Karpas-422 (cell line): Measurements from ENCODE around the gene XPO6. TPM values are rescaled to one million over a fixed set of nuclear protein-coding genes. Genes with fewer than 3 reads are reported as not detected.

Source experiments
- DNase-seq: peaks from one replicate; pipeline ENCODE4 v3.0.0-alpha.2; 2015
- H2AFZ ChIP-seq: fragments of 200-600 bp; sonication (generic); 2 replicates; pipeline ENCODE4 v1.6.1; 2014; ENCODE audit warnings: antibody characterized with exemption, low read length, mixed read lengths
- H3K27ac ChIP-seq: fragments of 200-600 bp; sonication (generic); 2 replicates; pipeline ENCODE4 v1.5.1; 2014; ENCODE audit warnings: mild to moderate bottlenecking, low read length, moderate library complexity
- H3K27me3 ChIP-seq: fragments of 200-600 bp; sonication (generic); 2 replicates; pipeline ENCODE4 v1.6.1; 2014; ENCODE audit warnings: low read length, mixed read lengths
- H3K36me3 ChIP-seq: fragments of 200-600 bp; sonication (generic); 2 replicates; pipeline ENCODE4 v1.6.1; 2014; ENCODE audit warnings: low read length, mixed read lengths; ENCODE audit not compliant: insufficient read depth
- H3K4me1 ChIP-seq: fragments of 200-600 bp; sonication (generic); 2 replicates; pipeline ENCODE4 v1.6.1; 2014; ENCODE audit warnings: mild to moderate bottlenecking, low read length, mixed read lengths
- H3K4me2 ChIP-seq: fragments of 200-600 bp; sonication (generic); 2 replicates; pipeline ENCODE4 v1.6.1; 2014; ENCODE audit warnings: low read length, low read depth, mild to moderate bottlenecking; ENCODE audit not compliant: poor library complexity, severe bottlenecking
- H3K4me3 ChIP-seq: fragments of 200-600 bp; sonication (generic); 2 replicates; pipeline ENCODE4 v1.5.1; 2014; ENCODE audit warnings: mild to moderate bottlenecking, antibody characterized with exemption, low read length, mixed read lengths
- H3K79me2 ChIP-seq: fragments of 200-600 bp; sonication (generic); 2 replicates; pipeline ENCODE4 v1.6.1; 2014; ENCODE audit warnings: mild to moderate bottlenecking, low read length, mixed read lengths
- H3K9ac ChIP-seq: fragments of 200-600 bp; sonication (generic); 2 replicates; pipeline ENCODE4 v1.6.0; 2014; ENCODE audit warnings: low read length
- H3K9me2 ChIP-seq: fragments of 200-600 bp; sonication (generic), shearing (Covaris generic); replicated peaks from 2 replicates; pipeline ENCODE4 v1.6.0; 2014; ENCODE audit warnings: mild to moderate bottlenecking, low read length, moderate library complexity; ENCODE audit not compliant: insufficient read depth
- H3K9me3 ChIP-seq: fragments of 300-700, 200-600 bp; sonication (generic); 2 replicates; pipeline ENCODE4 v1.6.1; 2014; ENCODE audit warnings: low read length, mixed read lengths
- H4K20me1 ChIP-seq: fragments of 200-600 bp; sonication (generic); 2 replicates; pipeline ENCODE4 v1.6.1; 2014; ENCODE audit warnings: mild to moderate bottlenecking, antibody characterized with exemption, low read length, low read depth; ENCODE audit not compliant: insufficient read depth
- total RNA-seq: library from RNA; depleted of rRNA; stranded (reverse); fragments of >200 nt; shearing (Covaris generic); gene quantifications from 2 replicates; pipeline ENCODE4 v1.2.3, GENCODE V29; 2014; ENCODE audit warnings: low replicate concordance

Gene XPO6
- total RNA-seq, 1 experiment from 2014 or later = 136 TPM

DNA sequence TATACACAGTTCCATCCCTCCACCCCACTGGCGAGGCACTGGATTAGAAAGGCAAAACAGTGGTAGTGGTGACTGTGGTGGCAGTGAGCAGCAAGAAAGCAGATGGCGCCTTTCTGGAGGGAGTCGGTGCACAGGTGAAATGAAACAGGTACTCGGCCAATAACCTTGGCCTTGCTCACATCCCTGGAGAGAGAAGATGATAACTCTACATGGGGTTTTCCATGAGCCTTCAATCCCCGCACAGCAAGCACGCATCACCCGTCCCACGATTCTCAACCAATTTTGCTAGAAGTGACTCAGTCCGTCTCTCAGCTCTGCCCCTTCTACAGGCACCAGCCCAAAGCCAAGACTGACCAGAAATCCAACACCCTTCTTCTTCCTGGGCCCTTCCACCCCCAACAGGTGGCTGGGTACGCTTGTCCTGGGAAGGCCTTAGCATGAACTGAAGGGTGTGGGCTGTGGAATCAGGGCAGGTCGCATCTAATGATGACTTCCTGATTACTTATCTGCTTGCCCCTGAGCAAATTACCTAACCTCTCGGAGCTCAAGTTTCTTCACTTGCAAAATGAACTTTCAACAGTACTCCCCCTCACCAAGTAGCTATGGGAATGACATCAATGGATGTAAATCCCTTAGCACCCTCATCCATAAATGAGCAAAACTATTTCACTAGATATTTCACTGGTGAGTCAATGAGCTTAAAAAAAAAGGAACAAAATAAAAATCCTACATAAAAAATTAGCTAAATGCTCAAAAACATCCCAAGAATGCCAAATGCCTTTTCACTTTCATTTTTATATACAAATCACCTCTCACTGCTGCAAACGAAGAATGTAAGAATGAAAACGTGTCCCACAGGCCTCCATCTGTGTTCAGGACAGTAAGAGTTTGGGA, 18.0 kb downstream of the XPO6 start:
- DNase-seq = no peak
- Histone ChIP-seq H3K27ac (peak overlapping the region; percentile 24; the same call in 1 of the 2 replicates), H3K9me2 (no peaks in the 10 kb centered on the region), H3K4me3 (no peak overlapping the region), H3K27me3 (no peaks in the 10 kb centered on the region), H3K9ac (no peak overlapping the region), H3K4me2 (peak overlapping the region; percentile 42), H2AFZ (no peak overlapping the region), H3K9me3 (no peaks in the 10 kb centered on the region), H3K4me1 (peaks cover 72% of the 10 kb centered on the region), H3K36me3 (peaks cover 52% of the 10 kb centered on the region), H4K20me1 (peaks cover 33% of the 10 kb centered on the region), H3K79me2 (peaks cover 98% of the 10 kb centered on the region)

DNA sequence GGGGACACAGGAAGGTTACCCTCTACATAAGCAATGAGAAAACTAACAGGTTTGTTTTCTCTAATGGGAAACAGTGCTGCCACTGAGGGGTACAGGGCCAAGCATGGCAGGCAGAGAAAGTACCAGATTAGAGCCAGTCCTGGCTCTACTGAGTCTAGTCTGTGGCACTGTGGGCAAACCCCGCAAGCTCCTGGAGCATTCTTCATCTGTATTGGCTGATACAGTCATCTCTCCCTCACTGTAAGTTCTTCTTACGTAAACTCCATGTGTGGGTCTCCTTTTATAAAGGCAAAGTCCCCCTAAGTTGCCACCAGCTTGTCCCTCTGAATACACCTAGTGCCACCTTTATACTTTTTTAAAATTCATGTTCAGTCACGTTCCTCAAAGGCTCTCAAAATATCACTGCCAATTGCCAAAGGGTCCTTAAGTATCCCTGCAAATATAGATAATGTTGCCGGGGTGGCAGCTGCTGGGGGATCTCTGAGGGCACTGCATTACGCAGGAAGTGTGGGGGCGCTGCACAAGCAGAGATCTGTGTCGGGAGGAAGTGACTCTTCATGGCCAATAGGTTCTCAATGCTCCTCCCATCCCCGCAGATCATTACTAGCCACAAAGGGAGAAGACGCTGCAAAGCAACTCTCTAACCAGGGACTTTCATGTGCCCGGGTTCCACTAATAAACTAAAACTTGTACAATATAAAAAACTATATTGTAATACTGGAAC, 18.8 kb downstream of the XPO6 start:
- Histone ChIP-seq H3K9ac (no peak overlapping the region), H3K4me2 (peak overlapping the region; percentile 42), H3K27ac (peak overlapping the region; percentile 21; the same call in 1 of the 2 replicates), H3K4me3 (no peak overlapping the region), H3K27me3 (no peaks in the 10 kb centered on the region), H3K9me3 (no peaks in the 10 kb centered on the region), H3K36me3 (peaks cover 53% of the 10 kb centered on the region), H2AFZ (no peak overlapping the region), H3K79me2 (peaks cover 98% of the 10 kb centered on the region), H4K20me1 (peaks cover 33% of the 10 kb centered on the region), H3K4me1 (peaks cover 80% of the 10 kb centered on the region), H3K9me2 (no peaks in the 10 kb centered on the region)
- DNase-seq = peak; percentile 77

DNA sequence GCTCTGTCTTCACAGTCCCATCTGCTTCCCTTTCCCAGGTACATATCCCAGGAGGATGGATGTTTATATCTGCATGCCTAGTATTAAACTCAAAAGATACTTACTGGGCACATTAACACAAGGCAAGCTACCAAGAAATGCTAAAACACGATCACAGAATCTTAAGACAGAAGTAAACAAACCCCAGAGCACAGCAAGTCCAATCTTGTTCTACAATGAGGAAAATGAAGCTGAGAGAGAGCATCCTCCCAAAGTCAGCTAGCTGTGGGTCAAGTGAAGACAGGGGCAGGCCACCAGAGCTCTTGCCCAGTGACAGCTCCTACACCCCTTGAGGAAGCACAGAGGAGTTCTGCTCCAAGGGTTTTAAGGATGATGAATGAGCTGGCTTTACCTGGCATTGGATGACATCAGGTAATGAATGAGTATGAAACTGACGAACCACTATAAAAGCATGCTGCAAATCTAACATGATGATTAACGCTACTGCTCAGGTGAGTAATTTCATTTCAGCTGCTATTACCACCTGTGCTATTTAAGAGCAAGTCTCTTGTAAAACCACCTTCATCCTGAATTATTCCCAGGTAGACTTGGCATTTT, 20.3 kb downstream of the XPO6 start:
- peaks cover 86% of the 10 kb centered on the region for H3K4me1 ChIP-seq
- H3K9me3 ChIP-seq = no peaks in the 10 kb centered on the region
- no peak overlapping the region for H2AFZ ChIP-seq
- H3K4me2 ChIP-seq = no peak overlapping the region
- H4K20me1 ChIP-seq = peaks cover 33% of the 10 kb centered on the region
- H3K4me3 ChIP-seq = no peak overlapping the region
- H3K79me2 ChIP-seq = peaks cover 99% of the 10 kb centered on the region
- no peaks in the 10 kb centered on the region for H3K9me2 ChIP-seq
- H3K36me3 ChIP-seq = peaks cover 53% of the 10 kb centered on the region
- H3K27me3 ChIP-seq = no peaks in the 10 kb centered on the region
- no peak for DNase-seq
- no peak overlapping the region for H3K9ac ChIP-seq
- H3K27ac ChIP-seq = no peak overlapping the region

DNA sequence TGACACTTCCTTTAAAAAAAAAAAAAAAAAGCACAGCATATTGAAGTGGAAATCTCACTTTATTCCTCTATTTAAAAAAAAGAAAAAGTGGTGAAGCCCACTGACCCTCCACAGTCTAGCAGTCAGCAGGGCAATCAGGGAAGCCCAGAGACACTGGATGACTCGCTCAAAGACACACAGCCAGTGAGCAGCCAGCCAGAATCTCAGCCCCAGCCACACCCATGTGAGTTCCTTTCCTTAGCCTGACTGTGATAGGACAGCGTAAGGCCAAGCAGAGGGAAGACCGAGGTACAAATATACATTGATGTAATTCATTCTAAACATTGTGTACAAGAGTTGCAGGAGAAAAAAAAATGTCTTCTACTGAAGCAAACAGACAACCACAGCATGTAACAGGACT, 22.5 kb downstream of the XPO6 start:
- no peak overlapping the region for H2AFZ ChIP-seq
- peaks cover 51% of the 10 kb centered on the region for H3K36me3 ChIP-seq
- peaks cover 64% of the 10 kb centered on the region for H3K4me1 ChIP-seq
- H3K9me3 ChIP-seq = no peaks in the 10 kb centered on the region
- H3K27me3 ChIP-seq = no peaks in the 10 kb centered on the region
- no peak overlapping the region for H3K27ac ChIP-seq
- no peak overlapping the region for H3K4me3 ChIP-seq
- H4K20me1 ChIP-seq = peaks cover 40% of the 10 kb centered on the region
- H3K9me2 ChIP-seq = no peaks in the 10 kb centered on the region
- peaks cover 98% of the 10 kb centered on the region for H3K79me2 ChIP-seq
- no peak for DNase-seq
- peak overlapping the region; percentile 5 for H3K4me2 ChIP-seq
- no peak overlapping the region for H3K9ac ChIP-seq

DNA sequence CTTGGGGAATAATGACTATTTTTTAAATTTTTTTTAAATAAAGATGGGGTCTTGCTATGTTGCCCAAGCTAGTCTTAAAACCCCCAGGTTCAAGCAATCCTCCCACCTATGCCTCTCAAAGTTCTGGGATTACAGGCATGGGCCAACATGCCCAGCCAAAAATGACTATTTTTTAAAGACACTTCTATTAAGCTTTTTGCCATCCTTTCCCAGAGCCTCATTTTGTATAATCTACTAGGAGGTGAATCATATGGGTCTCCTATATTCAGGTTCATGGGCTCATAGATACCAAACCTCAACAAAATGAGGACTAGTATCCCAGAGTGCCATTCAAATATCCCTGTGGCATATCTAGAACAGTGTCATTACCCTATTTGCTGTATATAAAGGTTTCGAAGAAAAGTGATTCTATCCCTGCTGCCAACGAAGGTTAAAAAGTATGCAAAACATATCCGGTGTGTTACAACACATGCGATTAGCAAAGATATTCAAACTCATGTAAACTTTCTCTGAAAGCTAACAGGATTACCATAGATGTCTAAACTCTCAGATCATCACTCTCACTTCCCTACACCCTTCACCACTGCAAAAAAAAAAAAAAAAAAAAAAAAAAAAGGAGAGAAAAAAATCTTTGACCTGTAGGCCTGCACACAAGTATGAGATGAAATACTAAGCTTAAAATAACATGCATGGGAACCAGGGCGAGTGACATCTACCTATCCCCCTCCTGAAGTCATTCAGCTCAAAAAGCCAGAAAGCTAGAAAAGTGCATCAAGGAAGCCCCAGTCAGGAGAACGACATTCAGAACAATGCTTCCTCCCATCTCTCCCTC, 23.5 kb downstream of the XPO6 start:
- peak overlapping the region; percentile 5 for H3K4me2 ChIP-seq
- H2AFZ ChIP-seq = no peak overlapping the region
- H3K9ac ChIP-seq = no peak overlapping the region
- peaks cover 98% of the 10 kb centered on the region for H3K79me2 ChIP-seq
- peaks cover 57% of the 10 kb centered on the region for H3K36me3 ChIP-seq
- H4K20me1 ChIP-seq = peaks cover 48% of the 10 kb centered on the region
- no peaks in the 10 kb centered on the region for H3K9me2 ChIP-seq
- DNase-seq = peak; percentile 76
- H3K4me3 ChIP-seq = no peak overlapping the region
- no peaks in the 10 kb centered on the region for H3K9me3 ChIP-seq
- H3K4me1 ChIP-seq = peaks cover 62% of the 10 kb centered on the region
- H3K27me3 ChIP-seq = no peaks in the 10 kb centered on the region
- H3K27ac ChIP-seq = peak overlapping the region; percentile 43

DNA sequence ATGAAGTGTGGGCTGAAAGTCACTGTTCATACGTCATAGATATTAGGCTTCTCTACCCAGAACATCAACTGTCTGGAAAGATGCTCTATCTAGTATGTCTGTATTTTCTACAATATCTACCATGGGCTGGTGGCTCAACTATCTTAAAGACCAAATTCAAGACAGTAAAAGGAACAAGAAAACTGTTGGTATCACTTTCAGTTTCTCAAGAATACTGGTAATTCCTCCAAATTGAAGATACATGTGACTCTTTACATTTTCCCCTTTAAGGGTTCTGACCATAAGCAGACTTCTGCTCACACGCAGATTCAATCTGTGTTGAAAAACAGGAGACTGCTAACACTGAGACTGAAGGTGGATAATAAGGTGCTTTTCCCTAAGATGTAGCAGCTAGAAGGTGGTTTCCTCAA, 24.2 kb downstream of the XPO6 start:
- H3K36me3 ChIP-seq = peaks cover 54% of the 10 kb centered on the region
- no peak overlapping the region for H3K4me2 ChIP-seq
- H3K9me2 ChIP-seq = no peaks in the 10 kb centered on the region
- H3K27me3 ChIP-seq = no peaks in the 10 kb centered on the region
- H3K9ac ChIP-seq = no peak overlapping the region
- peaks cover 52% of the 10 kb centered on the region for H4K20me1 ChIP-seq
- DNase-seq = no peak
- peaks cover 98% of the 10 kb centered on the region for H3K79me2 ChIP-seq
- no peak overlapping the region for H3K4me3 ChIP-seq
- H3K27ac ChIP-seq = peak overlapping the region; percentile 43
- H2AFZ ChIP-seq = no peak overlapping the region
- H3K4me1 ChIP-seq = peaks cover 62% of the 10 kb centered on the region
- H3K9me3 ChIP-seq = no peaks in the 10 kb centered on the region

DNA sequence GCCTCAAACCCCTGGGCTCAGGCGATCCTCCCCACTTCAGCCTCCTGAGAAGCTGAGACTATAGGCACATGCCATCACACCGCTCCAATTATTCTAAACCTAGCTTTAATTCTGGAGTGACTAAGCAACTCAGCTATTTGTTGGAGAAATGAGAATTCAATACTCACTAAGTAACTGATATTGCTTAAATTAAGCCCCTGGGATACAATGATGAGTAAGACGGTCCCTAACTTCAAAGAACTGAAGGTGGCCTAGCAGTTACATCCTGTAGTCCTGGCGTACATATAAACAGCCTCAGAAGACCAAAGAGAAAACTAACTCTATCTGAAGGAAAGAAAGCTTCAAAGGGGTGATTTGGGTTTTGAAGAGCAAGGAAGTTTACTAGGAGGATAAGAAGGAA, 25.0 kb downstream of the XPO6 start:
- no peaks in the 10 kb centered on the region for H3K27me3 ChIP-seq
- no peak overlapping the region for H2AFZ ChIP-seq
- H3K4me2 ChIP-seq = no peak overlapping the region
- H3K36me3 ChIP-seq = peaks cover 56% of the 10 kb centered on the region
- peaks cover 99% of the 10 kb centered on the region for H3K79me2 ChIP-seq
- H3K27ac ChIP-seq = no peak overlapping the region
- H4K20me1 ChIP-seq = peaks cover 54% of the 10 kb centered on the region
- no peaks in the 10 kb centered on the region for H3K9me3 ChIP-seq
- H3K4me3 ChIP-seq = no peak overlapping the region
- no peak overlapping the region for H3K9ac ChIP-seq
- no peaks in the 10 kb centered on the region for H3K9me2 ChIP-seq
- no peak for DNase-seq
- H3K4me1 ChIP-seq = peaks cover 64% of the 10 kb centered on the region
